ENCODE results near the gene CDC40. TPM values are rescaled to one million over a fixed set of nuclear protein-coding genes. Genes with fewer than 3 reads are reported as not detected.

Gene CDC40
- total RNA-seq, 1 experiment from 2014 or later = 22.7 TPM

- CTCF ChIA-PET = no interaction called here
- Mint-ChIP-seq H3K4me1 (ENCODE audit: low read depth, unreplicated experiment) (no peaks in the 10 kb centered on the region), H3K9me3 (ENCODE audit: low read depth, unreplicated experiment) (no peaks in the 10 kb centered on the region), H3K27me3 (ENCODE audit: unreplicated experiment) (no peaks in the 10 kb centered on the region), H3K27ac (ENCODE audit: unreplicated experiment) (no peak overlapping the region), H3K36me3 (ENCODE audit: insufficient read depth, unreplicated experiment) (no peaks in the 10 kb centered on the region), H3K4me3 (ENCODE audit: low read depth, unreplicated experiment) (no peak overlapping the region)
- no peak for TF ChIP-seq CTCF (IDR thresholded peaks at IDR 0.05; ENCODE audit: unreplicated experiment)
- DNase-seq = no peak
- intact Hi-C loops (cut with micrococcal nuclease; ENCODE audit: unreplicated experiment) = no loop called here
- no TSS peak for BruUV-seq (replicated peaks)
Measured at GRCh38 chr6:110246378-110246777, 66.2 kb downstream of the CDC40 start.

DNA sequence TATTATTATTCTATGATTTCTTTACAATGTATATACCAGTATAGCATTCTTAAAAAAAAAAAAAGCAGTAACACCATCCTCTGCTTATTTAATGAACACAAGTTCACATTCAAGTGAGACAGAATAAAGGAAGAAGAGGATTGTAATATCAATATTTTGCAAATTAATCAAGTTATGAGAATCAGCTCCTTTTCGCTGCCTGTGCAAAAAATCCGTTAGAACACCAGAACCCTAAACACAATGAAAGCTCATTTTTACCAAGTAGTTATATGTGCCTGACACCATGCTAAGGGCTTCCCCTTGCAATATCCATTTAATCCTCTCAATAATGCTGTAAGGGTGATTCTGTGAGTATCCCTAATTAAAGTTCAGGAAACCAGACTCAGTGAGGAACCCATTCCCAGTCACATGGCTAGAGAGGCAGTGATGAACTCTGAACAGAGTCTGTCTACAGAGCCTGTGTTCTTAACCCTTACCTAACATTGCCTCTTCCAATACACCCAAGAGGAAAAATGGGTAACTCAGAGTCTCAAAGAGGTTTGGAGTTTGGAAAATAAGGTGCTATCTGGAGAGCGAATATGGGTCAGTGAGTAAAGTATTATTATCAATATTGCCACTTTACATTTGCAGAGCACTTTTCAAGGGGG is 66.8 kb downstream of the CDC40 start:
- Mint-ChIP-seq H3K36me3 (ENCODE audit: insufficient read depth, unreplicated experiment) (no peaks in the 10 kb centered on the region), H3K9me3 (ENCODE audit: low read depth, unreplicated experiment) (no peaks in the 10 kb centered on the region), H3K4me1 (ENCODE audit: low read depth, unreplicated experiment) (no peaks in the 10 kb centered on the region), H3K27me3 (ENCODE audit: unreplicated experiment) (no peaks in the 10 kb centered on the region), H3K27ac (ENCODE audit: unreplicated experiment) (no peak overlapping the region), H3K4me3 (ENCODE audit: low read depth, unreplicated experiment) (no peak overlapping the region)
- TF ChIP-seq CTCF (IDR thresholded peaks at IDR 0.05; ENCODE audit: unreplicated experiment) = no peak
- CTCF ChIA-PET = interaction anchor here (0.7 kb wide), 1 partner anchor 1446 kb away, joined by 3 read pairs; no protein-coding TSS in a partner anchor
- no peak for DNase-seq
- no TSS peak for BruUV-seq (replicated peaks)
- intact Hi-C loops (cut with micrococcal nuclease; ENCODE audit: unreplicated experiment) = no loop called here

GRCh38 chr6:110250058-110250457 is 69.8 kb downstream of the CDC40 start:
- intact Hi-C loops (cut with micrococcal nuclease; ENCODE audit: unreplicated experiment) = no loop called here
- Mint-ChIP-seq H3K9me3 (ENCODE audit: low read depth, unreplicated experiment) (no peaks in the 10 kb centered on the region), H3K36me3 (ENCODE audit: insufficient read depth, unreplicated experiment) (no peaks in the 10 kb centered on the region), H3K27me3 (ENCODE audit: unreplicated experiment) (peaks cover under 1% of the 10 kb centered on the region), H3K27ac (ENCODE audit: unreplicated experiment) (no peak overlapping the region), H3K4me1 (ENCODE audit: low read depth, unreplicated experiment) (no peaks in the 10 kb centered on the region), H3K4me3 (ENCODE audit: low read depth, unreplicated experiment) (no peak overlapping the region)
- BruUV-seq (replicated peaks) = no TSS peak
- DNase-seq = no peak
- no peak for TF ChIP-seq CTCF (IDR thresholded peaks at IDR 0.05; ENCODE audit: unreplicated experiment)
- CTCF ChIA-PET = no interaction called here

GRCh38 chr6:110250838-110251237 is 70.6 kb downstream of the CDC40 start:
- H3K27me3 Mint-ChIP-seq (ENCODE audit: unreplicated experiment) = peaks cover 8% of the 10 kb centered on the region
- no peaks in the 10 kb centered on the region for H3K9me3 Mint-ChIP-seq (ENCODE audit: low read depth, unreplicated experiment)
- TF ChIP-seq CTCF (IDR thresholded peaks at IDR 0.05; ENCODE audit: unreplicated experiment) = no peak
- no TSS peak for BruUV-seq (replicated peaks)
- no peak for DNase-seq
- no peaks in the 10 kb centered on the region for H3K36me3 Mint-ChIP-seq (ENCODE audit: insufficient read depth, unreplicated experiment)
- H3K4me1 Mint-ChIP-seq (ENCODE audit: low read depth, unreplicated experiment) = no peaks in the 10 kb centered on the region
- CTCF ChIA-PET = no interaction called here
- no peak overlapping the region for H3K4me3 Mint-ChIP-seq (ENCODE audit: low read depth, unreplicated experiment)
- intact Hi-C loops (cut with micrococcal nuclease; ENCODE audit: unreplicated experiment) = no loop called here
- no peak overlapping the region for H3K27ac Mint-ChIP-seq (ENCODE audit: unreplicated experiment)
